Stimulated activated CD4-positive, alpha-beta T cell treated with anti-CD3 and anti-CD28 coated beads, TNF-alpha, amount 100 ng/mL, for 24 hours (primary cell): ENCODE measurements around the gene HAPLN3.
A peak's percentile ranks its signal among the peaks of the same experiment; 100 is the strongest.

Experiments
- DNase-seq, 3 experiments: peaks; one replicate each; pipeline ENCODE4 v3.0.0-alpha.2; 2020; ENCODE audit warnings: low read depth in 3 of 3

HAPLN3 gene

DNA sequence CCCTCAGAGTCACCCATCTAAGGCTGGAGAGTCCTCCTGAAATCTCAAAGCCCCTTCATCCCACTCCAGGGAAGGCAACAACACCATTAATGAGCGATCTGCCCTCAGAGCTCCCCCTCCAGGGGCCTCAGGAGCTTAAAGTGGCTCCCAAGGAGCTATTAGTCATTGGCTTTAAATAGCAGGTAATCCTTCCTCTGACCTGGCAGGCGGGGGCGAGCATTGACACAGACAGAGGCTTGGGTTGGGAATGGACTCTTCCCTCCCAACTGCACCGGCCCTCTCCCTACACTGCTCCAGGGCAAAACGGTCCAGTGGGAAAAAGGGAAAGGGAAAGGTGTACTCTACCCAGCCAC lies 16.4 kb upstream of the HAPLN3 start:
- DNase-seq: no peak

GRCh38 chr15:88909956-88910831 lies 14.8 kb upstream of the HAPLN3 start:
- DNase-seq: no peak

- DNase-seq: no peak
Observed at GRCh38 chr15:88908697-88909621, 13.6 kb upstream of the HAPLN3 start.

GRCh38 chr15:88908123-88908522 lies 12.8 kb upstream of the HAPLN3 start:
- no peak for DNase-seq

DNA sequence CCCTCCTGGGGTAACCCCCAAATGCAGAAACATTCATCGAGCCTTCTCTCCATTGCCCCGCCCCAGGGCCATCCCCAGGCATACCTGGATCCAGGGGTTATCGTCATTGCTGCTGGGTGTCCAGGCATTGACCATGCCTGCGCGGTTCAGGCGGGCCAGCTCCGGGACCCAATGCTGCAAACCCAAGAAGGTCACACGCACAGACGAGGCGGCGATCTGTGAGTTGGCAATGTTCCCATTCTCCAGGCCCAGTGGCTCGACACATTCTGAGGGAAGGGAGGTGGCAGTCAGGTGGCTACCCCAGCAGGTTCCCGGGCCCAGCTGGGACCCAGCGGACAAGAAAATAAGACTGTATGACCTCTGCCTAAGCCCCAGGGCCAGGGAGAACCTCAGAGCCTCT lies 11.8 kb upstream of the HAPLN3 start:
- DNase-seq: no peak

DNA sequence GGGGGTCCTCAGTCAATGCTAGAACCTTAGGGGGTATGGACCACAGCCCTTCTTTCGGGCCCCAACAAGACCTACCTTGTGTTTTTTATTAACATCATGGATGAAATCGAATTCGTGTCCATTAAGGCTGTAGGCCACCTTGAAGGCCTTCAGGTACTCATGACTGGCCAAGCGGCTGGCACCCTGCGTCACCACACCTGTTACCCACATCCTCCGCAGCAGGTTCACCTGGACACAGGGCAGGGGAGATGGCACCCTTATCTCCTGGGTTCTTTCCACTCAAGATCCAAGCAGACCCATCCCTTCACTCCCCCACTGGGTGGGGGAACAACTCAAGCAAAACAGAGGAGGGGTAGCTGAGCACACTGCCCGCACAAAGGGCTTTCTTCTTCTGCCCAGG lies 11.2 kb upstream of the HAPLN3 start:
- DNase-seq: no peak

GRCh38 chr15:88906130-88906529 lies 10.8 kb upstream of the HAPLN3 start:
- DNase-seq: no peak

- no peak for DNase-seq
Observed at GRCh38 chr15:88905576-88905975, 10.2 kb upstream of the HAPLN3 start.

- DNase-seq: peak; percentile 73 to 88 (median 86)
Observed at GRCh38 chr15:88904624-88905327, 9.4 kb upstream of the HAPLN3 start.

GRCh38 chr15:88904257-88904623 lies 8.9 kb upstream of the HAPLN3 start:
- DNase-seq: no peak

- DNase-seq: no peak
Observed at GRCh38 chr15:88902846-88903245, 7.5 kb upstream of the HAPLN3 start.

- DNase-seq: no peak
Observed at GRCh38 chr15:88902221-88902835, 7.0 kb upstream of the HAPLN3 start.

DNA sequence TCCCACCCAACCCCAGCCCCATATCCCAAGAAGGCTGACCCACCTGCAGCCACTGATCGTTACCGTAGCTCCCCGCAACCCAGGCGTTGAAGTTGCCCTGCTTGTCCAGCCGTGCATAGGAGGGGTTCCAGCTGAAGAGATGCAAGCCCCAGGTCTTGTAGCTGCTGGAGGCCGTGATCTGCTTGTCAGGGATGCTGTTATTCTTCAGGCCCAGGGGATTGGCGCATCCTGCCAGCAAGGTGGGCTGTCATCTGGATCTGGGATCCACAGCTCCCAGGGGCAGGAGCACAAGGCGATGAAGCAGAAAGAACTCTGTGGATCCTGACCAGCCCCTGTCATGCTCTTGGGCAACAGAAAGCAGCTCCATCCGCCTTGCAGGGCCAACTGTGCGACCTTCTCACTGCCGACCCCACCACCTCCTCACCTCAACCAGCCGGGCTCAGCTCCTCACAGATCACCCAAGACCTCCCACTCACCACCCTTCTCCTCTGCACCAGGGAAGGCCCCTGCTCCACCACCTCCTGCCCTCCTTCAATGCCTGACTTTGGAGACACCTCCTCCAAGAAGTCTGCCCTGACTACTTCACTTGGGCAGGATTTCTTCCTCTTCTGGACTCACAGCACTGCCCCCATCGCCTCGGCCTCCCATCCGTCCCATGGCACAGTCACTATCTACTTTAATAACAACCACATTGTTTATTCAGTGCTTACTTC lies 6.3 kb upstream of the HAPLN3 start:
- no peak for DNase-seq

DNA sequence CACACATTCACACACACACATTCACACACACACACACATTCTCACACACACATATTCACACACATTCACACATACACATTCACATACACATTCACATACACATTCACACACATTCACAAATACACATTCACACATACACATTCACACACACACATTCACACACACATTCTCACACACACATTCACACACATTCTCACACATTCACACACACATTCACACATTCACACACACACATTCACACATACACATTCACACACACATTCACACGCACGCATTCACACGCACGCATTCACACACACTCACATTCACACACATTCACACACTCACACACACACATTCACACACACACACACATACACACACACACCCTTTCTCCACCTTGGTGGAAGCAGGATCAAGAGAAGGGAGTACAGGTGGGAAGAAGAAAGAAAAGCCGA lies 5.7 kb upstream of the HAPLN3 start:
- no peak for DNase-seq

DNA sequence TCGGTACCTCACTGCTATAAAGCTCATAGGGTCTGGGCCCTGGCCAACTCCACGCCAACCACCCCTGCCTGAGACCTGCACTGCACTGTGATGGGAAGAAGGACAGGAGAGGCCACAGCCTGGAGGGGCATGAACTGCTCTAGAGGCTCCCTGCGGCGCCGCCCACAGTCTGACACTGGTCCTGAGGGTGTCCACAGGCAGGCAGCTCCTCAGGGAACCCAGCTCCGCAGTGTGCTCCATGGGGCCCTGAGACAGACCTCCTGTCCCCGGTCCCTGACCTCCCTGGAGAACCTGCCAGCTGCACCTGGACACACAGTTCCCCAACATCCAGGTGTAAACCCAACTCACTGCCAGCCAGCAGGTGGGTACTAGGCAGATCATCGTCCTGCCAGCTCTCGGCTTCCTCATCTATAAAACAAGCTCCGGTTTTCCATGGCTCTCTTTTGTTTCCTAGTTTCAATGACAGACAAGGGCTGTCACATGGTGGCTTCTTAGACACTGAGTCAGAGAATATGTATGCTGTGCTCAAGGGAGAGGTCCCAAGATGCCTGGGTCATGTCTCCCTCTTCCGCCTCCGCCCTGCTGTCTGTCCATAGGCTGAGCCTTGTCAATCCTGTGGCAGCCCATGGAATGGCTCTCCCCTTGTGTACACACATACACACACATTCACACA lies 5.1 kb upstream of the HAPLN3 start:
- no peak for DNase-seq

DNA sequence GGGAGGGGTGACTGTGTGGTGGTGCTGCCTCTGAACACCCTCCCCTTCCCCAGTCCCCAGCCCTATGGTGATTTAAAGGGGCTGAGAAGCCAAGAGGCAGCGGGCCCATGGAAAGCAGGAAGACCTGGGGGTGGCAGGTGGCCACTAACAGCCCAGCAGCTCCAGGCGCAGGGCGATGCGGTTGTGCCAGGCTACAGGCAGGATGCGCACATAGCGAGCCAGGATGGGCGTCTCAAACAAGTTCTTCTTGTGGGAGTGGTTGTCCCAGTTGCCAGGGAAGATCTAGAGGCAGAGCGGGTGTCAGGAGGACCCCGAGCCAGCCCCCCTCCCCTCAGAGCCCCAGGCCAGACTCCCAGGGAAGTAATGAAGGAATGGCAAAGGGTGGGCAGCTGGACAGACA lies 3.9 kb upstream of the HAPLN3 start:
- no peak for DNase-seq

DNA sequence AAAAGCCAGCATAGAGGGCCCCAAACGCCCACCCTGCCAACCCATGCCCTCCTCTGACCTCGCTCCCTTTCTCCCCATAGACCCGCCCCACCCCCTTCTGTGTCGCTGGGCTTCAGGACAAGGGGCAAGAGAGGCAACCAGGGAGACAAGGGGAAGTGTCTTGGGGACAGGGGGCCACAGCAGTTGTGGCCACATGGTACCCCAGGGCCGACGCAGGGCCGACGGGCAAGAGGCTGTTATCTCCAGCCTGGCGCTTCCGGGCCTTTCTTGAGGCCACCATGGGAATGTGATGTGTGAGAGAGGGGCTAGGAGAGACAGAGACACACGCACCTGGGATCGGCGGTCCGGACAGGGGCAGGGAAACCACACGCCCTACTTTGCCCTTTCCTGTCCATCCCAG lies 3.4 kb upstream of the HAPLN3 start:
- no peak for DNase-seq

GRCh38 chr15:88897456-88898194 lies 2.3 kb upstream of the HAPLN3 start:
- DNase-seq: peak; percentile 62 to 85 (median 69)

GRCh38 chr15:88897142-88897455 lies 1.8 kb upstream of the HAPLN3 start:
- DNase-seq: no peak
